HEK293 (cell line): ENCODE results near the gene SYNGR3.

ENCODE experiments used
- EGR2 ChIP-seq: fragments of 450-650 bp; formaldehyde crosslinking; IDR thresholded peaks from 2 replicates; pipeline ENCODE4 v1.5.1; 2016; ENCODE audit warnings: low read depth, missing biosample characterization, missing genetic modification characterization
- HOXA7 ChIP-seq: sonication (generic); formaldehyde crosslinking; IDR thresholded peaks from 2 replicates; pipeline ENCODE4 v1.8.1; 2022; ENCODE audit warnings: missing genetic modification reagents, borderline replicate concordance
- MZF1 ChIP-seq: fragments of 450-650 bp; formaldehyde crosslinking; IDR thresholded peaks from 2 replicates; pipeline ENCODE4 v1.5.1; 2017; ENCODE audit warnings: missing biosample characterization, missing genetic modification characterization, borderline replicate concordance
- ZBTB7A ChIP-seq: fragments of 450-650 bp; formaldehyde crosslinking; IDR thresholded peaks from 2 replicates; pipeline ENCODE4 v1.5.1; 2016; ENCODE audit warnings: low read depth, missing biosample characterization, missing genetic modification characterization
- ZFP37 ChIP-seq: fragments of 450-650 bp; formaldehyde crosslinking; IDR thresholded peaks from 2 replicates; pipeline ENCODE4 v1.5.1; 2016; ENCODE audit warnings: missing biosample characterization, missing genetic modification characterization
- ZIC2 ChIP-seq: fragments of 450-650 bp; formaldehyde crosslinking; IDR thresholded peaks from 2 replicates; pipeline ENCODE4 v1.5.1; 2016; ENCODE audit warnings: missing biosample characterization, missing genetic modification characterization
- ZNF148 ChIP-seq: fragments of 450-650 bp; formaldehyde crosslinking; IDR thresholded peaks from 2 replicates; pipeline ENCODE4 v1.5.0; 2017; ENCODE audit warnings: missing biosample characterization, missing genetic modification characterization, borderline replicate concordance
- ZNF169 ChIP-seq: fragments of 450-650 bp; formaldehyde crosslinking; IDR thresholded peaks from 2 replicates; pipeline ENCODE4 v1.5.1; 2016; ENCODE audit warnings: missing biosample characterization, missing genetic modification characterization
- ZNF202 ChIP-seq: fragments of 450-650 bp; formaldehyde crosslinking; IDR thresholded peaks from 2 replicates; pipeline ENCODE4 v1.5.1; 2016; ENCODE audit warnings: missing biosample characterization, missing genetic modification characterization, borderline replicate concordance
- ZNF398 ChIP-seq: fragments of 450-650 bp; formaldehyde crosslinking; IDR thresholded peaks from 2 replicates; pipeline ENCODE4 v1.5.1; 2017; ENCODE audit warnings: missing biosample characterization, missing genetic modification characterization
- ZNF514 ChIP-seq: fragments of 450-650 bp; formaldehyde crosslinking; IDR thresholded peaks from 2 replicates; pipeline ENCODE4 v1.5.1; 2016; ENCODE audit warnings: missing biosample characterization, missing genetic modification characterization
- ZNF548 ChIP-seq: fragments of 450-650 bp; formaldehyde crosslinking; IDR thresholded peaks from 2 replicates; pipeline ENCODE4 v1.5.1; 2016; ENCODE audit warnings: missing biosample characterization, missing genetic modification characterization
- ZNF639 ChIP-seq: fragments of 450-650 bp; formaldehyde crosslinking; IDR thresholded peaks from 2 replicates; pipeline ENCODE4 v1.5.1; 2016; ENCODE audit warnings: missing biosample characterization, missing genetic modification characterization
- ZSCAN23 ChIP-seq: fragments of 450-650 bp; formaldehyde crosslinking; IDR thresholded peaks from 2 replicates; pipeline ENCODE4 v1.5.1; 2016; ENCODE audit warnings: missing biosample characterization, missing genetic modification characterization
- ZSCAN4 ChIP-seq: fragments of 450-650 bp; formaldehyde crosslinking; IDR thresholded peaks from 2 replicates; pipeline ENCODE4 v1.5.1; 2017; ENCODE audit warnings: missing biosample characterization, missing genetic modification characterization
- TF ChIP-seq, protein P1 (sequence below): fragments of 450-650 bp; formaldehyde crosslinking; conservative IDR thresholded peaks from 2 replicates; pipeline ENCODE4 v1.5.1; 2016; ENCODE audit warnings: low read depth, missing biosample characterization, missing genetic modification characterization
- TF ChIP-seq, protein P2 (sequence below): IDR thresholded peaks from 2 replicates; pipeline ENCODE4 v1.6.1; 2011; ENCODE audit warnings: mild to moderate bottlenecking, low read depth, low read length, borderline replicate concordance

The SYNGR3 gene

GRCh38 chr16:2028620-2029220 is 39.0 kb downstream of the SYNGR3 start (continued):
- TF ChIP-seq ZNF639 (no peak), ZNF548 (no peak), ZSCAN23 (tag by site-specific recombination) (no peak), ZSCAN4 (no peak), ZNF202 (no peak), ZIC2 (peak; percentile 62), ZBTB7A (no peak), MZF1 (tag by site-specific recombination) (no peak), EGR2 (peak; percentile 66; the same call in 1 of the 2 replicates), HOXA7 (CRISPR knock-in tag) (no peak), ZFP37 (tag by site-specific recombination) (no peak), ZNF169 (no peak), ZNF148 (no peak), ZNF514 (tag by site-specific recombination) (no peak), ZNF398 (no peak)
- TF ChIP-seq, protein P1, sequence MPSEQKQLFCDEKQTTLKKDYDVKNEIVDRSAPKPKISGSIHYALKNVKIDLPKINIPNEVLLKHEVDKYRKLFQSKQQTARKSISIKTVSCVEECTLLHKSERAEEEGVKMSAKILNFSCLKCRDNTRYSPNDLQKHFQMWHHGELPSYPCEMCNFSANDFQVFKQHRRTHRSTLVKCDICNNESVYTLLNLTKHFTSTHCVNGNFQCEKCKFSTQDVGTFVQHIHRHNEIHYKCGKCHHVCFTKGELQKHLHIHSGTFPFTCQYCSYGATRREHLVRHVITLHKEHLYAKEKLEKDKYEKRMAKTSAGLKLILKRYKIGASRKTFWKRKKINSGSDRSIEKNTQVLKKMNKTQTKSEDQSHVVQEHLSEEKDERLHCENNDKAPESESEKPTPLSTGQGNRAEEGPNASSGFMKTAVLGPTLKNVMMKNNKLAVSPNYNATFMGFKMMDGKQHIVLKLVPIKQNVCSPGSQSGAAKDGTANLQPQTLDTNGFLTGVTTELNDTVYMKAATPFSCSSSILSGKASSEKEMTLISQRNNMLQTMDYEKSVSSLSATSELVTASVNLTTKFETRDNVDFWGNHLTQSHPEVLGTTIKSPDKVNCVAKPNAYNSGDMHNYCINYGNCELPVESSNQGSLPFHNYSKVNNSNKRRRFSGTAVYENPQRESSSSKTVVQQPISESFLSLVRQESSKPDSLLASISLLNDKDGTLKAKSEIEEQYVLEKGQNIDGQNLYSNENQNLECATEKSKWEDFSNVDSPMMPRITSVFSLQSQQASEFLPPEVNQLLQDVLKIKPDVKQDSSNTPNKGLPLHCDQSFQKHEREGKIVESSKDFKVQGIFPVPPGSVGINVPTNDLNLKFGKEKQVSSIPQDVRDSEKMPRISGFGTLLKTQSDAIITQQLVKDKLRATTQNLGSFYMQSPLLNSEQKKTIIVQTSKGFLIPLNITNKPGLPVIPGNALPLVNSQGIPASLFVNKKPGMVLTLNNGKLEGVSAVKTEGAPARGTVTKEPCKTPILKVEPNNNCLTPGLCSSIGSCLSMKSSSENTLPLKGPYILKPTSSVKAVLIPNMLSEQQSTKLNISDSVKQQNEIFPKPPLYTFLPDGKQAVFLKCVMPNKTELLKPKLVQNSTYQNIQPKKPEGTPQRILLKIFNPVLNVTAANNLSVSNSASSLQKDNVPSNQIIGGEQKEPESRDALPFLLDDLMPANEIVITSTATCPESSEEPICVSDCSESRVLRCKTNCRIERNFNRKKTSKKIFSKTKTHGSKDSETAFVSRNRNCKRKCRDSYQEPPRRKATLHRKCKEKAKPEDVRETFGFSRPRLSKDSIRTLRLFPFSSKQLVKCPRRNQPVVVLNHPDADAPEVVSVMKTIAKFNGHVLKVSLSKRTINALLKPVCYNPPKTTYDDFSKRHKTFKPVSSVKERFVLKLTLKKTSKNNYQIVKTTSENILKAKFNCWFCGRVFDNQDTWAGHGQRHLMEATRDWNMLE (tag by site-specific recombination) = no peak
- TF ChIP-seq, protein P2, sequence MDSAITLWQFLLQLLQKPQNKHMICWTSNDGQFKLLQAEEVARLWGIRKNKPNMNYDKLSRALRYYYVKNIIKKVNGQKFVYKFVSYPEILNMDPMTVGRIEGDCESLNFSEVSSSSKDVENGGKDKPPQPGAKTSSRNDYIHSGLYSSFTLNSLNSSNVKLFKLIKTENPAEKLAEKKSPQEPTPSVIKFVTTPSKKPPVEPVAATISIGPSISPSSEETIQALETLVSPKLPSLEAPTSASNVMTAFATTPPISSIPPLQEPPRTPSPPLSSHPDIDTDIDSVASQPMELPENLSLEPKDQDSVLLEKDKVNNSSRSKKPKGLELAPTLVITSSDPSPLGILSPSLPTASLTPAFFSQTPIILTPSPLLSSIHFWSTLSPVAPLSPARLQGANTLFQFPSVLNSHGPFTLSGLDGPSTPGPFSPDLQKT = no peak
- TF ChIP-seq, all 188 proteins: peak for 5
